Natural killer cell treated with Interleukin-12 subunit alpha and Interleukin-12 subunit beta and Interleukin-15 and Interleukin-18, amount 100 ng/mL, for 72 hours (primary cell): ENCODE measurements around the gene SYNGR2. TPM values are rescaled to one million over a fixed set of nuclear protein-coding genes. Genes with fewer than 3 reads are reported as not detected.
"Not testable (repeated sequence)": the region's sequence is repeated elsewhere in the genome, so short reads cannot be mapped to it uniquely, and the experiment has no call there.

Experiments
- ATAC-seq, 2 donors: fragments of 150-1000 bp; cut with Tn5 transposase in 1 of 2; sonication (Bioruptor Pico), chemical (Tn5 transposase) in 1 of 2; 2 replicates each; pipeline ENCODE4 v1.10.0; 2021
- DNase-seq: peaks from one replicate; pipeline ENCODE4 v3.0.0; 2022; ENCODE audit warnings: low spot score
- H3K27ac Mint-ChIP-seq, 2 donors: 1 replicate in 1 of 2; 2 replicates in 1 of 2; pipeline ENCODE4 v1.8.0; 2022; ENCODE audit warnings: mixed read lengths in 2 of 2, mild to moderate bottlenecking in 1 of 2, moderate library complexity in 1 of 2
- H3K27me3 Mint-ChIP-seq, 2 donors: 1 replicate in 1 of 2; 2 replicates in 1 of 2; pipeline ENCODE4 v1.8.0; 2022; ENCODE audit warnings: mixed read lengths in 2 of 2
- H3K36me3 Mint-ChIP-seq: one replicate; pipeline ENCODE4 v1.8.0; 2022; ENCODE audit warnings: mixed read lengths
- H3K4me1 Mint-ChIP-seq, 2 donors: 1 replicate in 1 of 2; 2 replicates in 1 of 2; pipeline ENCODE4 v1.8.0; 2022; ENCODE audit warnings: low read depth in 2 of 2, mixed read lengths in 2 of 2, mild to moderate bottlenecking in 1 of 2
- H3K4me3 Mint-ChIP-seq: one replicate; pipeline ENCODE4 v1.8.0; 2022; ENCODE audit warnings: mixed read lengths
- H3K9me3 Mint-ChIP-seq: 2 replicates; pipeline ENCODE4 v1.8.0; 2022; ENCODE audit warnings: mixed read lengths
- total RNA-seq, 2 donors: library from RNA; stranded (reverse); gene quantifications; one replicate each; pipeline ENCODE4 v1.2.3, GENCODE V29; 2022

Gene SYNGR2
- total RNA-seq, 2 donors from 2014 or later, result 84.9 to 120 TPM

DNA sequence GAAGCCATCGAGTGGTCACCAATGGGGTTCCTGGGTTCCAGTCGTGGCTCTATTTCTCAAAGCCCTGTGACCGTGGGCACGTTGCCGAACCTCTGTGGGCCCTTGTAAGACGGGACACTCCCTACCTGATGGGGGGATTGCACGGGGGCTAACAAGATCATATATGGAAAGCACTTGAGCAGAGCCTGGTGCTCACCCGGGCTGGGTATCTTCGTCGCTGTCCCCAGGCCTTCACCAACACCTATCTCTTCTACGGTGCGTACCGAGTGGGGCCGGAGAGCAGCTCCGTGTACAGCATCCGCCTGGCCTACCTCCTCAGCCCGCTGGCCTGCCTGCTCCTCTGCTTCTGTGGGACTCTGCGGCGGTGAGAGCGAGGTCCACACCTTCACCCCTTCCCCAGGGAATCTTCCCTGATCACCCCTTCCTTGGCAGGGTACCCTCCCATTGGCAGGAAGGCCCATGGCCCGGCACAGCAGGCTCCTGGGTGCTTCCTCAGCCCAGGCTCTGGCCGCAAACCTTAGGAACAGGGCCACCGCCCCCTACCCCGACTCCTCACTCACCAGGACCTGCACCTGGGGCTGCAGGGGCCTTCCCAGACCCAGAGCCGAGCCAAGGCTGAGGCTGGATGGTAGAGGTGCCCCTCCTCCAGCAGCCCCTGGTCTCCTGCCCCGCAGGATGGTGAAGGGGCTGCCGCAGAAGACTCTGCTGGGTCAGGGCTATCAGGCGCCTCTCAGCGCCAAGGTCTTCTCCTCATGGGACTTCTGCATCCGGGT lies 35.0 kb upstream of the SYNGR2 start:
- peak overlapping the region; percentile 86 for H3K4me3 Mint-ChIP-seq
- H3K36me3 Mint-ChIP-seq, result peaks cover 18% of the 10 kb centered on the region
- ATAC-seq, result no peak
- H3K27ac Mint-ChIP-seq, result peak overlapping the region; percentile 54 to 72
- H3K4me1 Mint-ChIP-seq, result peaks cover 49 to 59% of the 10 kb centered on the region in 2 donors
- no peaks in the 10 kb centered on the region for H3K27me3 Mint-ChIP-seq
- no peak for DNase-seq
- no peaks in the 10 kb centered on the region for H3K9me3 Mint-ChIP-seq

DNA sequence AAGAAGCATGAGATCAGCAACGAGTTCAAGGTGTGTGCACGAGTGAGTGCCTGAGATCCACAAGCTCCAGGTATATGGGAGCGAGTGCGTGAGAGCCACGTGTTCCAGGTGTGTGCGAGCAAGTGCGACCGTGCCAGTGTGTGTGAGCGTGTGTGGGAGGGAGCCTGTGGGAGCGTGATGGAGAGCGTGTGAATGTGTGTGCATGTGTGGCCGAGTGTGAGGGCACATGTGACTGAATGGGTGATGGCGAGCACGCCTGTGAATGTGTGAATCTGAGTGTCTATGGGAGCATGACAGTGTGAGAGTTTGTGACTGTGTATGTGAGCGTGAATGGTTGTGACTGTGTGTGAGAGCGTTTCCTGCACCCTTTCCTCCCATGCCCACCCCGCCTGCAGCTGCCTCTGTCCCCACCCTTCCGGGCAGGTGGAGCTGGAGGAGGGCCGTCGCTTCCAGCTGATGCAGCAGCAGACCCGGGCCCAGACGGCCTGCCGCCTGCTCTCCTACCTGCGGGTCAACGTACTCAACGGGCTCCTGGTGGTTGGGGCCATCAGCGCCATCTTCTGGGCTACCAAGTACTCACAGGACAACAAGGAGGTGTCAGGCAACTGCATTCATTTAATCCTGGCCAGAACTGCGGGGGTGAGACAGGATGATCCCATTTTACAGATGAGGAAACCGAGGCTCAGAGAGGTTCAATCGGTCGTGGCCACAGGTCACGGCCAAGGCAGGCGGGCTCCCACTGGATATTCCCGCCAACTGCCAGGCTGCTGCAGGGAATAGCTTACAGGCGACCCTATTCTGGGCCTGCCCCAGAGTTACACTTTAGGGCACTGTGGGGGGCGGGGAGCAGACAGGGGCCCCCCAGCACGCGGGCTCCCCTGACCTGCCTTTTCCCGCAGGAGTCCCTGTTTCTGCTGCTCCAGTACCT lies 34.1 kb upstream of the SYNGR2 start:
- Mint-ChIP-seq H3K27me3 (no peaks in the 10 kb centered on the region), H3K4me3 (peak overlapping the region; percentile 86), H3K4me1 (peaks cover 47 to 62% of the 10 kb centered on the region in 2 donors), H3K27ac (peak overlapping the region; percentile 20 to 72), H3K36me3 (peaks cover 18% of the 10 kb centered on the region), H3K9me3 (no peaks in the 10 kb centered on the region)
- DNase-seq, result peak; percentile 79
- ATAC-seq, result peak; percentile 26 to 31

DNA sequence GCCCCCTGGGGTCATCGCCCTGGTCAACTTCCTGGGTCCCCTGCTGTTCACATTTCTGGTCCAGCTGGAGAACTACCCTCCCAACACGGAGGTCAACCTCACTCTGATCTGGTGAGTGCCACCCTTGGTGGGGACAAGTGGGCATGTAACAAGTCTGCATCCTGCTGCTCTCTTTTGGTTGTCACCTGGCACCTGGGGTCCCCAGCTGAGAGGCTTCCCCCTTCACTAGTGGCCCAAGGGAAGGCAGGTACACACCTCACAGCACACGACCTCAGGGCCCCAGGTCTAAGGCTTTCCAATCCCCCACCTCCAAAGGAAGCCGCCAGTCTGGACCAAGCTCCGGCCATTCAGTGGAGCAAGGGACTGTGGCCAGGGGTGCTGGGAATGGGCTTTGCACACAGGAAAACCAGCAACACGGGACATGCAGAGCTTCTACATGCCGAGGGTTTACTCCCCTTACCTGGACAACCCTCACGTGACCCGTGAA lies 33.4 kb upstream of the SYNGR2 start:
- Mint-ChIP-seq H3K4me3 (no peak overlapping the region), H3K4me1 (peaks cover 44 to 60% of the 10 kb centered on the region in 2 donors), H3K27ac (peak overlapping the region in 1 of 2 donors; percentile 20), H3K9me3 (no peaks in the 10 kb centered on the region), H3K36me3 (peaks cover 18% of the 10 kb centered on the region), H3K27me3 (no peaks in the 10 kb centered on the region)
- ATAC-seq (no peak), DNase-seq (no peak)

DNA sequence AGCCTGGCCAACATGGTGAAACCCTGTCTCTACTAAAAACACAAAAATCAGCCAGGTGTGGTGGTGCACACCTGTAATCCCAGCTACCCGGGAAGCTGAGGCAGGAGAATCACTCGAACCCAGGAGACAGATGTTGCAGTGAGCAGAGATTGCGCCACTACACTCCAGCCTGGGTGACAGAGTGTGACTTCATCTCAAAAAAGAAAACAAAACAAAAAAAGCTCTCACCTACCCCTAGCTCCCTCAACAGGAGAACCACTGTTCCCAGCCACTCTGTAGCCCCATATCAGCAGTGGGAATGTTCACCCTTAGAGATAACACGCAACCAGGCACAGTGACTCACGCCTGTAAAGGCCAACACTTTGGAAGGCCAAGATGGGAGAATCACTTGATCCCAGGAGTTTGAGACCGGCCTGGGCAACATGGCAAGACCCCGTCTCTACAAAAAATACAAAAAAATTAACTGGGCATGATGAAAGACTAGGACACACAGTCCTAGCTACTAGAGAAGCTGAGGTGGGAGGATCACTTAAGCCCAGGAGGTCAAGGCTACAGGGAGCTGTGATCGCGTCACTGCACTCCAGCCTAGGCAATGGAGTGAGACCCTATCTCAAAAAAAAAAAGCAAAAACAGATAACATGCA lies 32.4 kb upstream of the SYNGR2 start:
- Mint-ChIP-seq H3K36me3 (peaks cover 18% of the 10 kb centered on the region), H3K27ac (peak overlapping the region; percentile 59 to 87), H3K4me1 (peaks cover 49 to 57% of the 10 kb centered on the region in 2 donors), H3K27me3 (no peaks in the 10 kb centered on the region), H3K4me3 (peak overlapping the region; percentile 26), H3K9me3 (no peaks in the 10 kb centered on the region)
- ATAC-seq, result no peak
- DNase-seq, result no peak

DNA sequence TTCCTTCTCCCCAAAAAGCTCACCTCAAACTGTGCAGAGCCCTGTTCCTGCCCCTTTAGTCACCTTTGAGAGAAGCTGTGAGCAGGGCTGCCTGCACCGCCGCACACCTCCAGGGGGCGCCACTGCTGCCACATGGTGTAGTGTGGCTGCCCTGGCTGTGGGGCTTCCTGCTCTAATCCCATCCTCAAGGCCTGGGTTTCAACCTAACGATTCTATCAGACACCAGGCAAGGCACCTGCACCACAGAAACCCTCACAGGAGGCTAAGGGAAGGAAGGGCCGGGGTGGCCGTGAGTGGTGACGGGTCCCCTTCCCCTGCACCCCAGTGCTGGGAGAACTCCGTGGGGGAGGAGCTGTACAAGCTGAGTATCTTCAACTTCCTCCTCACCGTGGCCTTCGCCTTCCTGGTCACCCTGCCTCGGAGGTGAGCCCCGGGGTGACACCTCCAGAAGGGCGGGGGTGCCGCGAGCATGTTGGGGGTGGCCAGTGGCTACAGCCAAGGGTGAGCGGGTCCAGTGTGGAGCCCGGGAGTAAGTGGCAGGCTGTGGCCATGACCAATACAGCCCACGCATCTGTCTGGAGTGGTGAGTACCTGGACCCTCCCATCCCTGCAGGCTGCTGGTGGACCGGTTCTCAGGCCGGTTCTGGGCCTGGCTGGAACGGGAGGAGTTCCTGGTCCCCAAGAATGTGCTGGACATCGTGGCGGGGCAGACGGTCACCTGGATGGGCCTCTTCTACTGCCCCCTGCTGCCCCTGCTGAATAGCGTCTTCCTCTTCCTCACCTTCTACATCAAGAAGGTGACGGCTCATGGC lies 30.8 kb upstream of the SYNGR2 start:
- DNase-seq (peak; percentile 62), ATAC-seq (no peak)
- Mint-ChIP-seq H3K4me1 (peaks cover 49 to 60% of the 10 kb centered on the region in 2 donors), H3K9me3 (no peaks in the 10 kb centered on the region), H3K36me3 (peaks cover 18% of the 10 kb centered on the region), H3K27ac (peak overlapping the region; percentile 77 to 84), H3K27me3 (no peaks in the 10 kb centered on the region), H3K4me3 (no peak overlapping the region)

DNA sequence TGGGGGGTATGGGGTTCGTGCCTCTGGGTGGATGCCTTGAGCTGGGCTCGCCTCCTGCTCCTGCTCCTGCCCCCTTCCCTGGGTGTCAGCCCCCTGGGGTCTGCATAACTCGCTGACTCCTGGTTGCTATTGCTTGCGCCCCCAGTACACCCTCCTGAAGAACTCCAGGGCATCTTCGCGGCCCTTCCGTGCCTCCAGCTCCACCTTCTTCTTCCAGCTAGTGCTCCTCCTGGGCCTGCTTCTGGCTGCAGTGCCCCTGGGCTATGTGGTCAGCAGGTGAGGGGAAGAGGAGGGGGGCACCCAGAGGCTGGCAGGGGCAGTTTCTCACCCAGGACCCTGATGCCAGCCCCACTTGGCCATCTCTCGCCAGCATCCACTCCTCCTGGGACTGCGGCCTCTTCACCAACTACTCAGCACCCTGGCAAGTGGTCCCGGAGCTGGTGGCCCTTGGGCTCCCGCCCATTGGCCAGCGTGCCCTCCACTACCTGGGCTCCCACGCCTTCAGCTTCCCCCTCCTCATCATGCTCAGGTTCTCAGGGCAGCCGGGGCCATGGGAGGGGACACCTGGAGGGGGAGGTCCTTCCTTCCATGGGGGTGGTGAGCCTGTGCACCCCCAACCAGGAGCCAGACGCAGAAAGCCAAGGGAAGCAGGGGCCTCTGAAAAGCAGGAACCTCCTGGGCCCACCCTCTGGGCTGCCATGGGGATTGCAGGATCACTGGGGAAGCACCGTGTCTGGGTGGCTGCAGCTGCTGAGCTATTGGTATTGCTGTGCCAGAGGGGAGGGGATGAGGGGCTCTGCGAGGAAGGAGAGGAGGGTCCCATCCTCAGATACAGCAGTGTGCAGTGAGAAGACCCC lies 29.9 kb upstream of the SYNGR2 start:
- Mint-ChIP-seq H3K27ac (peak overlapping the region; percentile 77 to 84), H3K36me3 (peaks cover 18% of the 10 kb centered on the region), H3K4me1 (peaks cover 46 to 60% of the 10 kb centered on the region in 2 donors), H3K27me3 (no peaks in the 10 kb centered on the region), H3K9me3 (no peaks in the 10 kb centered on the region), H3K4me3 (no peak overlapping the region)
- ATAC-seq (no peak), DNase-seq (no peak)

DNA sequence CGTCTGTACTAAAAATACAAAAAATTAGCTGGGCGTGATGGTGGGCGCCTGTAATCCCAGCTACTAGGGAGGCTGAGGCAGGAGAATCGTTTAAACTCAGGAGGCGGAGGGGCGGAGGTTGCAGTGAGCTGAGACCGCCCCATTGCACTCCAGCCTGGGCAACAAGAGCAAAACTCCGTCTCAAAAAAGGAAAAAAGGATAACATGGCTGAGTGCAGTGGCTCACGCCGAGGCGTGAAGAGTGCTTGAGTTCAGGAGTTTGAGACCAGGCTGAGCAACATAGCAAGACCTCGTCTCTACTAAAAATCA lies 28.6 kb upstream of the SYNGR2 start:
- not testable (repeated sequence) for ATAC-seq, DNase-seq, H3K36me3 Mint-ChIP-seq, H3K9me3 Mint-ChIP-seq, H3K27me3 Mint-ChIP-seq
- H3K4me3 Mint-ChIP-seq, result peak overlapping the region; percentile 56
- peaks cover 33 to 51% of the 10 kb centered on the region in 2 donors for H3K4me1 Mint-ChIP-seq
- H3K27ac Mint-ChIP-seq, result peak overlapping the region; percentile 34 to 53

DNA sequence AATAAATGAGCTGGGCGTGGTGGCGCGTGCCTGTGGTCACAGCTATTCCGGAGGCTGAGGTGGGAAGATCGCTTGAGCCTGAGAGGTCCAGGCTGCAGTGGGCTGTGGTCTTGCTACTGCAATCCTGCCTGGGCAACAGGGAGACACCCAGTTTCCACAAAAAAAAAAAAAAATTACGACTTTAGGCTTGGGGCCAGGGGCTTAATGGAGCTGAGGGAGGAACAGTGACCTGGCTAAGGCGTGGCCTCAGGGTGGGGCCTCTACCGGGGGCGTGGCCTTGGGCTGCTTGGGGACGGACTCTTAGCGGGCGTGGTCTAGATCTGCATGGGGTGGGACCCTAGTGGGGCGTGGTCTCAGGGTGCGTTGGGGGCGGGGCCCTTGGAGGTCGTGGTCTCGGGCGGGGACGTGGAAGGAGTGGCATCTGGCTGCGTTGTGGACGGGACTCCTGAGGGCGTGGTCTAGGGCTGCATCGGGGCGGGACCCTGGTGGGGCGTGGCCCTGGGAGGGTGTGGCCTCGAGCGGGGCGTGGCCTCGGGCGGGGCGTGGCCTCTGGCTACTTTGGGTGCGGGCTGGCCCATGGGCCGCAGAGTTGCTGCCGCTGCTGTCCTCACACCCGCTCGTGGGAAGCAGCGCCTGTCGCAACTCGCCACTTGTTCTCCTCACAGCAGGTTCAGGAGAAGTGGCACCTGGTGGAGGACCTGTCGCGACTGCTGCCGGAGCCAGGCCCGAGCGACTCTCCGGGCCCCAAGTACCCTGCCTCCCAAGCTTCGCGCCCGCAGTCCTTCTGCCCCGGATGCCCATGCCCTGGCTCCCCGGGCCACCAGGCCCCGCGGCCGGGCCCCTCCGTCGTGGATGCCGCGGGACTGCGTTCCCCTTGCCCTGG lies 28.0 kb upstream of the SYNGR2 start:
- DNase-seq (peak; percentile 91), ATAC-seq (peak; percentile 94 to 95)
- no peaks in the 10 kb centered on the region for H3K27me3 Mint-ChIP-seq
- H3K4me1 Mint-ChIP-seq, result peaks cover 33 to 50% of the 10 kb centered on the region in 2 donors
- H3K4me3 Mint-ChIP-seq, result peak overlapping the region; percentile 56
- H3K9me3 Mint-ChIP-seq, result no peaks in the 10 kb centered on the region
- H3K36me3 Mint-ChIP-seq, result peaks cover 9% of the 10 kb centered on the region
- H3K27ac Mint-ChIP-seq, result peak overlapping the region; percentile 34 to 53

DNA sequence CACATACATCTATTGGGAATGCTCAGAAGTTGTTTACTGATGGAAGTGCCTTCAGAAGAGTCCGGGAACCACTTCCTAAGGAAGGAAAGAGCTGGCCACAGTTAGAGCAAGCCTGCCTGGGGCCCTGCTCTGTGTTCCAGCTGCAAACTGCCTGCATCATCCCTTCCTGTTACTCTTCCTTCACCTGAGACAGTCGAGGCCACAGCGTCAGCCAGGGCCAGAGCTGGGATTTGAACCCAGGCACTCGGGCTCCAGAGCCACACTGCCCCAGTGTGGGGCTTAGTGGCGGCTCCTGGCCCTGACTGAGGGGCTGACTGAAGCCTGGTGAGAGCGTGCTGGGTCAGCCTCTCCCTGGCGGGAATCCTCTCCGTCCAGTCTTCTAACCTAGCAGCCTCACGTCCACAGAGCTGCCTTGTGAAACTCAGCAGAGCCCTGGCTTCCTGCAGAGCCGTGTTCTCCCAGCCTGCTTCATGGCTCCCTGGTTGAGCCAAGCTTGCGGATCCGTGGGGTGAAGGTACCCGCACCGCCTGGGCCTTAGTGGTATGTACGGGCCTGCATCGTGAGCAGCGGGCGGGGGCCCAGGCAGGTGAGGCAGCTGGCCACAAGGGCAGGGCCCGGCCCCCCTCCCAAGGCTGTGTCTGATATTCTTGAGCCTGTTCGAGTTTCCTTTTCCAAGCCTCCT lies 26.8 kb upstream of the SYNGR2 start:
- no peaks in the 10 kb centered on the region for H3K9me3 Mint-ChIP-seq
- no peaks in the 10 kb centered on the region for H3K27me3 Mint-ChIP-seq
- no peak for ATAC-seq
- H3K27ac Mint-ChIP-seq, result no peak overlapping the region
- no peaks in the 10 kb centered on the region for H3K36me3 Mint-ChIP-seq
- peaks cover 24 to 41% of the 10 kb centered on the region in 2 donors for H3K4me1 Mint-ChIP-seq
- DNase-seq, result no peak
- H3K4me3 Mint-ChIP-seq, result no peak overlapping the region

DNA sequence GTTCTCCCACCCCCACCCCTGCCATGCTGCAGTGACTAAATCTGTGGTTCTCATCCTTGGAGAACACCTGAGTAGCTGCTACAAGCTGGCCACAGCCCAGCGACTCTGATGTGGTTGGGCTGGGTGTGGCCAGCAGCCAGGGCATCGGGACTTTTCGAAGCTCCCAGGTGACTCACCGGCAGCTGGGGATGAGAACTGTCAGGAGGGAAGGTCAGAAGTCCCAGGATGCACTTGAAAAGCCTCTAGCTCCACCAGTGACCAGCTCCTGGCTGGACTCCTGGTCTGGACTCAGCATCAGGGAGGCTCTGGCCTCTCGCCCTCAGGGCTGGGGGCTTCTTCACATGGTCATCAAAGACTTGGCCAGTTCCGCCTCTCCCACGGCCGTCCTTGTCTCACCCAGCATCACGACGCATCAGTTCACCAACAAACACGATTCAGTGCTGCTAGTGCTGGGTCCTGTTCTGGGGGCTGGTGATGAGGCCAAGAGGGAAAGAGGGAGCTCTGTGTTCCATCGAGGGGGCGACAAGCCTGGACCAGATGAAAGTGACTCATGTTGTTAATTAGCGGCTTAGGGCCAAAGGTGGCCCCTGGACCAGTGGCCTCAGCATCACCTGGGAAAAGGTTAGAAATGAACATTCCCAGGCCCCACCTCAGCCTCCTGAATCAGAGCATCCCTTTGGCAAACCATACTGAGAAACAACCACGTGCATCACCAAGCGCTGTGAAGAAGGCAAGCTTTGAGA lies 26.1 kb upstream of the SYNGR2 start:
- H3K36me3 Mint-ChIP-seq, result no peaks in the 10 kb centered on the region
- no peak overlapping the region for H3K27ac Mint-ChIP-seq
- H3K27me3 Mint-ChIP-seq, result no peaks in the 10 kb centered on the region
- DNase-seq (no peak), ATAC-seq (no peak)
- no peaks in the 10 kb centered on the region for H3K9me3 Mint-ChIP-seq
- no peak overlapping the region for H3K4me3 Mint-ChIP-seq
- H3K4me1 Mint-ChIP-seq, result peaks cover 21 to 34% of the 10 kb centered on the region in 2 donors
